Measurements from ENCODE around the gene NAV2. TPM values are rescaled to one million over a fixed set of nuclear protein-coding genes. Genes with fewer than 3 reads are reported as not detected.

The NAV2 gene
- total and polyA plus RNA-seq, 12 donors: 6.9 to 34.7 (median 20.2) TPM

DNA sequence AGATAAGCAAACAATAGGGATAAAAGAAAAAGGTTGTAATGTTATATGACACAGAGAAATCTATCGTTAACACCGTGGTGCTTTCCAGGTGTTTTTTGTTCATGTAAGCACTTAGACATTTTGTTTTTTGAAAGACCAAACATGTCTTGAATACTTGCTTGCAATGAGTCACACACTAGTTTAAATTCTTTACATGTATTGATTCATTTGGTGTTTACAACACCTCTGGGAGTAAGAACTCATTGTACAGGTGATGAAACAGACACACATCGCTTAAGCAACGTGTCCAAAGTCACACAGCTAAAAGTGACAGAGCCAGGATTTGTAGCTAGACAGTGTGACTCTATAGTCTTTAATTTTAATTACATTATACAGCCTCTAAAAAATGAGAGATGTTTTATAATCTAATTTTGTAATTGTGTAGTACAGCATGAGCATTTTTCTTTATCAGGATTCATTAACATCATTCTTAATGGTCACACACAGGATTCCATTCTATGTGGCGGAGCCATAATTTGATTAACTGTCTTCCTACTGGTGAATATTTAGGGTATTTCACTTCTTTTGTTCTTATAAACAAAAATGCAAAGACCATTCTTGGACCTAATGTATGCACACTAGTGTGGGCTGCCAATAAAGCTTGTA is 298.8 kb downstream of the NAV2 start:
- Histone ChIP-seq H3K27ac (no peak overlapping the region), H3K36me3 (no peaks in the 10 kb centered on the region), H3K9me3 (no peaks in the 10 kb centered on the region), H3K27me3 (no peaks in the 10 kb centered on the region), H3K4me3 (no peak overlapping the region), H3K4me1 (peaks cover 0 to 61% (median 24%) of the 10 kb centered on the region in 9 donors)
- intact Hi-C loops (cut with DNase I): no loop called here
- TF ChIP-seq, protein P1, sequence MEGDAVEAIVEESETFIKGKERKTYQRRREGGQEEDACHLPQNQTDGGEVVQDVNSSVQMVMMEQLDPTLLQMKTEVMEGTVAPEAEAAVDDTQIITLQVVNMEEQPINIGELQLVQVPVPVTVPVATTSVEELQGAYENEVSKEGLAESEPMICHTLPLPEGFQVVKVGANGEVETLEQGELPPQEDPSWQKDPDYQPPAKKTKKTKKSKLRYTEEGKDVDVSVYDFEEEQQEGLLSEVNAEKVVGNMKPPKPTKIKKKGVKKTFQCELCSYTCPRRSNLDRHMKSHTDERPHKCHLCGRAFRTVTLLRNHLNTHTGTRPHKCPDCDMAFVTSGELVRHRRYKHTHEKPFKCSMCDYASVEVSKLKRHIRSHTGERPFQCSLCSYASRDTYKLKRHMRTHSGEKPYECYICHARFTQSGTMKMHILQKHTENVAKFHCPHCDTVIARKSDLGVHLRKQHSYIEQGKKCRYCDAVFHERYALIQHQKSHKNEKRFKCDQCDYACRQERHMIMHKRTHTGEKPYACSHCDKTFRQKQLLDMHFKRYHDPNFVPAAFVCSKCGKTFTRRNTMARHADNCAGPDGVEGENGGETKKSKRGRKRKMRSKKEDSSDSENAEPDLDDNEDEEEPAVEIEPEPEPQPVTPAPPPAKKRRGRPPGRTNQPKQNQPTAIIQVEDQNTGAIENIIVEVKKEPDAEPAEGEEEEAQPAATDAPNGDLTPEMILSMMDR (IDR thresholded peaks at IDR 0.05): no peak
- ATAC-seq: no peak
- no peak for DNase-seq
- 85 to 88% methylated on average over 5 of the region's 5 CpGs for WGBS, 2 donors

DNA sequence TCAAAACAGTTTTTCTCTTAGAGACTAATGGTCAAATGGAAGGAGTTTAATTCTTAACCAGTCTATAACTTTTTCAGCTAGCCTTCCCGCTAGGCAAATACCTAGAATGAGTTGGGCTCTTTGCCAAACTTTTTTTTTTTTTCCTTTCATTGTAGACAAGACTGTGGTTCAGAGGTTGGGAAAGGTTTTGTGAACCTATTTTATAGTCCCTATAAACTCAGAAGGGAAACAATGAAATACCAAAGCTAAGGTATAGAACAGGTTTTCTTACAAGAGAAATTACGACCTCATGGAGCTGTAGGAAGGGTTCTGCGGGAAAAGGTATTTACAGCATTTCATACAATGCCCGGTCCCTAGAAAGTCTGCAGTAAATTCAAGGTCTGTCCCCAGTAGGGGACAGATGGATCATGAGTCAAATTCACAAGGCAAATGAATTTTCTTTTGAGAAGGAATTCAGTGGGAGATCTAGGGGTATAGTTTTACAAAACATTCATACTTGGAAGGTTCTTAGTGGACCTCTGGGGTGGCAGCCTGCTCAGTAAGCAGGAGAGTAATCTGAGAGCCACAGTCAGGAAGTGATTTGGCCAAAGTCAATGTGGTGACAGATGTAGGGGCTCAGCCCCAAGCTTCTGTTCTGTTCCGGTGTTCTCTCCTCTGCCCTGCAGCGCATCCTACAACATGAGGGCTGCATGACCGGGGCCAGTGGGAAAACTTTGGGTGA is 300.9 kb downstream of the NAV2 start:
- H3K27me3 ChIP-seq: no peaks in the 10 kb centered on the region
- H3K4me1 ChIP-seq: peaks cover 0 to 58% (median 17%) of the 10 kb centered on the region in 9 donors
- TF ChIP-seq, protein P1 (IDR thresholded peaks at IDR 0.05): no peak
- no peaks in the 10 kb centered on the region for H3K36me3 ChIP-seq
- DNase-seq (peak; percentile 26 to 45), ATAC-seq (peak; percentile 56 to 95 (median 79))
- H3K9me3 ChIP-seq: no peaks in the 10 kb centered on the region
- H3K4me3 ChIP-seq: no peak overlapping the region
- 44 to 63% methylated on average over 7 of the region's 7 CpGs for WGBS, 2 donors
- peak overlapping the region in 7 of 10 donors; percentile 12 to 66 (median 29) for H3K27ac ChIP-seq
- intact Hi-C loops (cut with DNase I): no loop called here

DNA sequence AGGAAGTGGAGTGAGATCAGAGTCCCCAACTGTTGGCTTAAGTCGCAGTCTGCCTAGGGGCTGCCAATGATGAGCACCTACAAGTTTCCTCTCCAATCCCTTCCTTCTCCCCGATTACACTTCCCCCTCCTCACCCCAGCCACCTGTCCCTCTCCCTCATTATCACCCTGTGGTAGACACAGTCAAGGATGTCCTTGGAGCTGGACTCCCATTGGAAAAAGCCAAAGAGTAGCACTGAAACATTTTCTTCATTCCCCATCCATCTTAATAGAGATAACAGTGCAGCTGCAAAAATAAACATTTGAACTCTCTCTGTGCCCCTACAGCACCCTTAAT is 301.4 kb downstream of the NAV2 start:
- TF ChIP-seq, protein P1 (IDR thresholded peaks at IDR 0.05): no peak
- intact Hi-C loops (cut with DNase I): no loop called here
- no peak for DNase-seq
- H3K9me3 ChIP-seq: no peaks in the 10 kb centered on the region
- H3K27ac ChIP-seq: peak overlapping the region in 6 of 10 donors; percentile 20 to 66 (median 47)
- H3K36me3 ChIP-seq: no peaks in the 10 kb centered on the region
- H3K27me3 ChIP-seq: no peaks in the 10 kb centered on the region
- H3K4me1 ChIP-seq: peaks cover 0 to 53% (median 12%) of the 10 kb centered on the region in 9 donors
- ATAC-seq: peak in 6 of 8 donors; percentile 5 to 59 (median 22)
- 20 to 33% methylated on average over 2 of the region's 2 CpGs for WGBS, 2 donors
- H3K4me3 ChIP-seq: no peak overlapping the region

- Histone ChIP-seq H3K9me3 (no peaks in the 10 kb centered on the region), H3K27me3 (no peaks in the 10 kb centered on the region), H3K4me3 (no peak overlapping the region), H3K4me1 (peaks cover 0 to 45% (median 12%) of the 10 kb centered on the region in 9 donors), H3K36me3 (no peaks in the 10 kb centered on the region), H3K27ac (no peak overlapping the region)
- 87 to 88% methylated on average over 3 of the region's 3 CpGs for WGBS, 2 donors
- ATAC-seq: no peak
- no peak for DNase-seq
- intact Hi-C loops (cut with DNase I): no loop called here
- TF ChIP-seq, protein P1 (IDR thresholded peaks at IDR 0.05): no peak
Observed at GRCh38 chr11:20015101-20015500, 302.5 kb downstream of the NAV2 start.

Data from heart right ventricle (tissue), 16 donors.